ENCODE data around the gene MYBPH.
A peak's percentile ranks its signal among the peaks of the same experiment; 100 is the strongest.

MYBPH gene, protein sequence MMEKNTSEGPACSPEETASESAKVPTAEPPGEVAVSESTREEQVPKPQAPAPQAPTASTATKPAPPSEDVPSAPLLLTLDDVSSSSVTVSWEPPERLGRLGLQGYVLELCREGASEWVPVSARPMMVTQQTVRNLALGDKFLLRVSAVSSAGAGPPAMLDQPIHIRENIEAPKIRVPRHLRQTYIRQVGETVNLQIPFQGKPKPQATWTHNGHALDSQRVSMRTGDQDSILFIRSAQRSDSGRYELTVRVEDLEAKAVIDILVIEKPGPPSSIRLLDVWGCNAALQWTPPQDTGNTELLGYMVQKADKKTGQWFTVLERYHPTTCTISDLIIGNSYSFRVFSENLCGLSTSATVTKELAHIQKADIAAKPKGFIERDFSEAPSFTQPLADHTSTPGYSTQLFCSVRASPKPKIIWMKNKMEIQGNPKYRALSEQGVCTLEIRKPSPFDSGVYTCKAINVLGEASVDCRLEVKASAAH

DNA sequence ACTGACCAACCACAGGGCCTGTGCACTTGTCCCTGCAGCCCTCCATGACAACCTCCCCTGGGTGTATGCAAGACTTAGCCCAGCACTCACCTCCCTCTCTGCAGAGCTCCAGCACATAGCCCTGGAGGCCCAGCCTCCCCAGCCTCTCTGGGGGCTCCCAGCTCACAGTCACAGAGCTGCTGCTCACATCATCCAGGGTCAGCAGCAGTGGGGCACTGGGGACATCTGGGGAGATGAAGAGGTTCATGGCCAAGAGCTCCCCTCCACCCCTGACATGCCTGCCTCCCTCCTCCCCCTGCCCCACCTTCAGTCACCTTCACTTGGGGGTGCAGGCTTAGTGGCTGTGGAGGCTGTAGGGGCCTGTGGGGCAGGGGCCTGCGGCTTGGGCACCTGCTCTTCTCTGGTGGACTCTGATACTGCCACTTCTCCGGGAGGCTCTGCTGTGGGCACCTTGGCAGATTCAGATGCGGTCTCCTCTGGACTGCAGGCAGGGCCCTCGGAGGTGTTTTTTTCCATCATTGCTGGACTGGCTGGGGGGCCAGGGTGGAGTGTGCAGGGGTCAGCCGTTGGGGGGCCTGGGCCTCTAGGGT, at the start of gene MYBPH:
MYBPH (minus strand) TSS at position 590 of the 590 bp plus-strand sequence; CDS start at position 519, 71 bp downstream.
- H3K9me3 Mint-ChIP-seq: no peaks in the 10 kb centered on the region
- H3K36me3 Mint-ChIP-seq: no peaks in the 10 kb centered on the region
- DNase-seq: peak; percentile 18
- CTCF ChIA-PET: interaction anchor here (0.8 to 6.1 kb wide), 4 partner anchors 12 to 136 kb away, joined by 3 to 66 read pairs (median 4); no protein-coding TSS in a partner anchor
- H3K4me3 Mint-ChIP-seq: no peak within 1 kb of the TSS
- H3K4me1 Mint-ChIP-seq: no peaks in the 10 kb centered on the region
- H3K27ac Mint-ChIP-seq: no peak within 1 kb of the TSS
- peaks cover 11% of the 10 kb centered on the region for H3K27me3 Mint-ChIP-seq

DNA sequence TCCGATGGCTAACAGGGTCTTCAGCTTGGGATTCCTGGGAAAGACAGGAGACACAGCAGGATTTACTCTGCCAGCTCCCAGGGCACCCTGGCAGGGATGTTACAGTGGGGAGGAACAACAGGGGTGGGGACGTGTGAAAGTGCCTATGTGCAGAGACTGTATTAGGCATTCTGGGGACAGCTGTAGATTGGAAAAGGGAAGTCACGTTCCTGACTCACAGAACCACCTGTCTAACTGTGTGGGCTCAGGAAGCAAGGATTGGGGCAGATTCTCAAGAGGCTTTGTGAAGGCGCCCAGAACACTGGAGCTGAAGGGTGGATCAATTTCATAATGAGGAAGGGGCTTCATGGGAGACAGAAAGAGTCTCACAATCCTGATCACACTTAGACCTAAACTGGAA, 49.4 kb upstream of the MYBPH start:
- DNase-seq: no peak
- Mint-ChIP-seq H3K9me3 (no peaks in the 10 kb centered on the region), H3K4me3 (no peak overlapping the region), H3K27ac (no peak overlapping the region), H3K27me3 (peaks cover 60% of the 10 kb centered on the region), H3K36me3 (no peaks in the 10 kb centered on the region), H3K4me1 (no peaks in the 10 kb centered on the region)
- CTCF ChIA-PET: interaction anchor here (1.4 to 1.5 kb wide), 2 partner anchors 9 to 116 kb away, joined by 3 to 5 read pairs; no protein-coding TSS in a partner anchor

DNA sequence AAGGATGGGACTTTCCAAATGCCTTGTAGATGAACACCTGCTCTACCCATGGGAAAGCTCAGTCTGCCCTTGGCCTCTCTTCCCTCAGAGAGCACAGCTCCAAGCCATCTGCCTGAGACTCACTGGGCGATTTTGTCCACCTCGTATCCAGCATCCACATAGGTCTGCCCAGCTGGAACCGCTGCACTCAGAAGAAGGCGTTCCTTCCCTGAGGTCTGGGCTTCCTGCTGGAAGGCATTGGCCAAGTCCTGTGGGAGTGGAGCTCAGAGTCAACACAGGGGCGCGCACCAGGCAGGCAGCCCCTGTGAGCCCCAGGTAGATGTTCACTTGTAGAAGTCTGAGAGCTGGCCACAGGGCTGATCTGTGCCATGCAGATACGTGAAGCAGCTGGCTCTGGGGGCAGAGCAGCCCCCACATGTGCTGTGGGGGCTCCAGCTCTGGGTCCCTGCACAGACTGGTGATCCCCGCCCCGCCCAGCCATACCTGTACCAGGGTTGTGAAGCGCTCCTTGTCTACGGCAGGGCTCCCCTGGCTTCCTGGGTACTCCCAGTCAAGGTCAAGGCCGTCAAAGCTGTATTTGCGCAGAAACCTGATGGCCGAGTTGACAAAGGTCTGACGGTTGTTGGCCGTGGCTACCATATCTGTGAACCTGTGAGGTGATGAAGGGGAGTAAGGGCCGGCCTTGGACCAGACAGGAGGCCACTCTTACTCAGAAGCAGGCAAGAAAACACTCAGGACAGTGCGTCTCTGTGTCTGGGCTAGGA, 47.6 kb upstream of the MYBPH start:
- CTCF ChIA-PET: interaction anchor here (0.6 to 1.5 kb wide), 2 partner anchors 105 to 118 kb away, joined by 3 read pairs; no protein-coding TSS in a partner anchor
- Mint-ChIP-seq H3K27ac (no peak overlapping the region), H3K9me3 (no peaks in the 10 kb centered on the region), H3K4me1 (no peaks in the 10 kb centered on the region), H3K4me3 (no peak overlapping the region), H3K36me3 (no peaks in the 10 kb centered on the region), H3K27me3 (peaks cover 55% of the 10 kb centered on the region)
- no peak for DNase-seq

DNA sequence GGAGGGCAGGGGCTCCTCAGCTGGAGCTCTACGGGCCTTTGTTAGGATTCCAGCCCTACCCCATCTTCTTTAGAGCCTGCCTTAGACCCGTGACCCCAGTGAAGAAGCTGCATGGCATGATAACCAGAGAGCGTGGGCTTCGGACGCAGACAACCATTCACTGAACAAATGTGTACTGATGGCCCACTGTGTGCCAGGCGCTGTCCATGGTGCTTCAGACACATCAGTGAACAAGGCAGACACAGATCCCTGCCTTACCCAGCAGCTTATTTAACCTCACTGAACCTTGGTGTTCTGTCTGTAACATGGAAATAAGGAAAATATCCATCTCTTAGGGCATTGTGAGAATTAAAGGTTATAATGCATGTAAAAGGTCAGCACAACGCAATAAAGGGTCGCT, 44.3 kb upstream of the MYBPH start:
- H3K27ac Mint-ChIP-seq: no peak overlapping the region
- no peaks in the 10 kb centered on the region for H3K36me3 Mint-ChIP-seq
- peaks cover 63% of the 10 kb centered on the region for H3K27me3 Mint-ChIP-seq
- H3K4me3 Mint-ChIP-seq: no peak overlapping the region
- CTCF ChIA-PET: interaction anchor here (1.1 to 8.5 kb wide), 2 partner anchors 47 to 179 kb away, joined by 3 to 122 read pairs; no protein-coding TSS in a partner anchor
- H3K9me3 Mint-ChIP-seq: no peaks in the 10 kb centered on the region
- no peak for DNase-seq
- no peaks in the 10 kb centered on the region for H3K4me1 Mint-ChIP-seq

DNA sequence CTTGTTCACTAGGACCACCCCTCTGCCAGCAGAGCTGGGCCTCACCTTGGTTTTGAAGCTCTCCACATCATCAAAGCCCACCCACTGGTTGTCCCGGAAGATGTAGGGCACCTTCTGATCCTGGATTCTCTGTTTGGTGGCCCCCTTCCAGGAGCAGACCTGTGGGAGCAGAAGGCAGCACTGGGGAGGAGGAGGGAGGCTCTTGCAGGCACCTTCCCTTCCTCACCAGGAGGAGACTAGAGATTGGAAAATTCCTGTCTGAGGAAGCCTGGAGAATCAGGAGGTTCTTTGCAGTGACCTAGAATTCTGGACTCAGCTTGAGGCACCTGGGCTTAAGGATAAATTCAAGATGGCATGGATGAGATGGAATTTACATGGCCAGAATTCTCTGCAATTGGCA, 43.5 kb upstream of the MYBPH start:
- H3K27ac Mint-ChIP-seq: no peak overlapping the region
- CTCF ChIA-PET: interaction anchor here (0.8 to 8.5 kb wide), 2 partner anchors 104 to 178 kb away, joined by 4 to 122 read pairs; no protein-coding TSS in a partner anchor
- H3K9me3 Mint-ChIP-seq: no peaks in the 10 kb centered on the region
- H3K27me3 Mint-ChIP-seq: peaks cover 66% of the 10 kb centered on the region
- DNase-seq: no peak
- no peaks in the 10 kb centered on the region for H3K4me1 Mint-ChIP-seq
- no peaks in the 10 kb centered on the region for H3K36me3 Mint-ChIP-seq
- no peak overlapping the region for H3K4me3 Mint-ChIP-seq

DNA sequence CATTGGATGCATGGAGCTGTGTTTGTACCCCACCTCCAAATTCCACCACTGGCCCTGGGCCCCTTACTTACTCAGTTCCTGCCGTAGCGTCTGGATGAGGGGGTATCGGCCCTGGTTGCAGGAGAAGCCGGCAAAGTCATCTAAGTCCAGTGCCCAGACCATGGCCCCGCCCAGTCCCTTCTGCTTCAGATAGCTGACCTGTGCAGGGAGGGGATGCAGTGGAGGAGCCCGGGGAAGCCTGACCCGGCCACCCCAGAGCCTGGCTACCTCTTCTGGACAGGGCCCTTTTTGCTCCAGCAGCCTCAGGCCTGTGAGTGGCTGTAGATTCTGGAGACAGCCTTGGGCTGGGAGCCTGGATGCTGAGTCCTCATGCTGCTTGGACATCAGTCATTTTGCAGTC, 42.0 kb upstream of the MYBPH start:
- DNase-seq: no peak
- H3K9me3 Mint-ChIP-seq: no peaks in the 10 kb centered on the region
- no peaks in the 10 kb centered on the region for H3K36me3 Mint-ChIP-seq
- H3K4me3 Mint-ChIP-seq: no peak overlapping the region
- CTCF ChIA-PET: interaction anchor here (1.1 to 8.5 kb wide), 7 partner anchors 10 to 177 kb away, joined by 3 to 122 read pairs (median 5); no protein-coding TSS in a partner anchor
- no peaks in the 10 kb centered on the region for H3K4me1 Mint-ChIP-seq
- H3K27ac Mint-ChIP-seq: no peak overlapping the region
- H3K27me3 Mint-ChIP-seq: peaks cover 64% of the 10 kb centered on the region

DNA sequence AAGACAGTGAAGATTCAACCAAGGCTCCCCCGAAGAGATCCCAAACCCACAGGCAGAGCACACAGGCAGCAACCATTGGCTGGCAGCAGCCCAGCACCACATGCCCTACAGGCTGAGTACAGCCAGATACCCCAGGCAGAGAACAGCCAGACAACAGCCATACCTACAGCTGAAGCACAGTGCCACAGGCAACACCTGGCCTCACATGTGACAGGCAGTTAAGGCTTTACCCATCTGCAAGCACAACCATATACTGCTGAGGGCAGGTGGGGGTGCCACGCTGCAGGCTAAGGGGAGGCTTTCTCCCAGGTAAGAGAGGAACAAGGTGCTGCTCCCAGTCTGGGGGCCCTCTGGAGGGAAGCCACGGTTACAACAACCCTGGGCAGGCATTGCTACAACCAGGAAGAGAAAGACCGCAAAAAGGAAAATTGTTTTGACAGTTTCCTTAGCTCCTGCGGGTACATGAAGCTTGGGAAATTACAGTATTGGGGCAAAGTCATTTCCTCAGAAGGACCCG, 41.6 kb upstream of the MYBPH start:
- no peaks in the 10 kb centered on the region for H3K4me1 Mint-ChIP-seq
- no peak overlapping the region for H3K4me3 Mint-ChIP-seq
- H3K27ac Mint-ChIP-seq: no peak overlapping the region
- no peaks in the 10 kb centered on the region for H3K9me3 Mint-ChIP-seq
- DNase-seq: no peak
- CTCF ChIA-PET: interaction anchor here (1.1 to 8.5 kb wide), 12 partner anchors 9 to 176 kb away, joined by 3 to 122 read pairs (median 5); no protein-coding TSS in a partner anchor
- H3K27me3 Mint-ChIP-seq: peaks cover 63% of the 10 kb centered on the region
- H3K36me3 Mint-ChIP-seq: no peaks in the 10 kb centered on the region

DNA sequence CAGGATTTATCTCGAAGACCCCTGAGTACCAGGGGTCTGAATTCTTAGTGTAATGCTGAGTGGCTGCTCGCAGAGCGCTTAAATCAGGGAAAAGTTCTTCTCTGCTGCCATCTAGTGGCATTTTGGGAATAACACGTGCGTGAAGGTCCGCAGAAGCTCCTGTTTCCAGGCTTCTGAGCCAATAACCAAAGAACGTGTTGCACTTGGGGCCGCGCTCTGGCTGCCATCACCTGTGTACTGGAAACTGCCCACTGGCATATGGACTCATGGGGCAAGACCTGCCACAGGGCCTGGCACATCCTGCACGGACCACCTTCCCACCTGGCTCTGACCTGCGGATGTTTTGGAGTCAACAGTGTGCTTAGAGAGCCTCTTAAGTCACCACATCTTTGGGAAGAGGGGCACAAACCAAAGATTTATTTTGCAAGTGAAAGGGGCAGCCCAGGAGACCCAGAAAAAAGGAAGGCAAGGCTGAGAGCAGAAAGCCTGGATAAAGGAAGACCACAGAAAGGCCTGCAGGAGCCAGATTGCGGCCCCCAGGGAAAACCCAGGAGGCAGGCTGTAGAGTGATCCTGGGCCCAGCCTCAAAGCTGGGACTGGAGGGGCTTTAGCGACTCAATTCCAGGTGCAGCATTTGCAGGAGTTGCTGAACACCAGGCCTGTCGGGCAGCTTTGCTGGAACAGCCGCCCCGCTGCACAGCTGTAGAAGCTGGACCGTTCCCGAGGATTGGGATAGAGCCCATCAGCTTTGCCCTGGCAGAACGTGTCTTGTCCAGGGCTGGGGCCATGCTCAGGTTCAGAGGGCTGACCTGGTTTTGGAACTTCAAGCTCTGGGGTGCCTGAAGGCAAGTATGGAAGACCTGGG, 40.9 kb upstream of the MYBPH start:
- Mint-ChIP-seq H3K36me3 (no peaks in the 10 kb centered on the region), H3K9me3 (no peaks in the 10 kb centered on the region), H3K4me3 (no peak overlapping the region), H3K27ac (no peak overlapping the region), H3K27me3 (peaks cover 56% of the 10 kb centered on the region), H3K4me1 (no peaks in the 10 kb centered on the region)
- peak; percentile 66 for DNase-seq
- CTCF ChIA-PET: interaction anchor here (0.6 to 8.5 kb wide), 31 partner anchors 8 to 195 kb away, joined by 3 to 122 read pairs (median 5); no protein-coding TSS in a partner anchor

DNA sequence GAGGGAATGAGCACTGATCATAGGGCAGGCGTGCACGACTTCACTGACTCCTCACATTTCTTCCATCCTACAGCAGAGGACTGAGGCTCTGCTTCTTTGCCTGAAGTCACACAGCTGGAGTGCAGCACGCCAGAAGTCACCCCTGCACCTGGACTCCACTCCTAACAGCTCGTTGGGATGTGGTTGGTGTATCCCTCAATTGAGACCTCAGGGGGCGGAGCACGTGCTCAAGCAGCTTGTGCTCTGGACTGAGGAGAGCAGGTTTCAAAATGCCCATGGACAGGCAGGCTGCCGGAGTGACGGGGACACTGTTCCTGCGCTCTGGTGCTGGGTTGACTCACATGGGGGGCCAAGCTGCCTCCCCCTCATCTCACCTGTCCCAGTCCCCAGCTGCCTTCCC, 39.9 kb upstream of the MYBPH start:
- H3K27ac Mint-ChIP-seq: no peak overlapping the region
- DNase-seq: no peak
- H3K4me1 Mint-ChIP-seq: no peaks in the 10 kb centered on the region
- H3K4me3 Mint-ChIP-seq: no peak overlapping the region
- H3K9me3 Mint-ChIP-seq: no peaks in the 10 kb centered on the region
- H3K27me3 Mint-ChIP-seq: peaks cover 56% of the 10 kb centered on the region
- H3K36me3 Mint-ChIP-seq: no peaks in the 10 kb centered on the region
- CTCF ChIA-PET: interaction anchor here (0.6 to 8.5 kb wide), 31 partner anchors 9 to 196 kb away, joined by 3 to 122 read pairs (median 5); no protein-coding TSS in a partner anchor

DNA sequence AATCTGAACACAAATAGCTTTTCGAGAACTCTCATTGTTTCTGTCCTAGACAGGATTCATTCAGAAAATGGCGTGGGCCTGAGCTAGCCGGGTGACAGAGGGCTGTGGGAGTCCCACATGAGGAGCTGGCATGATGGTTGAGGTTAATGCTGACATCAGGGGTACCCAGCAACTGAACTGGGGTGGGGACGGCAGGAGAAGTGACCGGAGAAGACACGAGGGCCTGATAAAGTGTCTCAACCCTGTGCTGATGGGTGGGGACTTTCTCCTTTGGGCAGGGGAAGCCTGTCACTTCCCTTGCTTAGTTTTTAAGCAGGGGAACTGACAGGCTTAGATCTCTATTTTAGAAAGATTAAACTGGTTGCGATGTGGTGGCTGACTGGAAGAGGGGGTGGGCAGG, 39.2 kb upstream of the MYBPH start:
- peaks cover 56% of the 10 kb centered on the region for H3K27me3 Mint-ChIP-seq
- no peaks in the 10 kb centered on the region for H3K9me3 Mint-ChIP-seq
- no peak for DNase-seq
- H3K27ac Mint-ChIP-seq: no peak overlapping the region
- H3K4me3 Mint-ChIP-seq: no peak overlapping the region
- CTCF ChIA-PET: interaction anchor here (0.9 to 8.5 kb wide), 14 partner anchors 8 to 193 kb away, joined by 3 to 122 read pairs (median 6); no protein-coding TSS in a partner anchor
- H3K36me3 Mint-ChIP-seq: no peaks in the 10 kb centered on the region
- H3K4me1 Mint-ChIP-seq: no peaks in the 10 kb centered on the region

DNA sequence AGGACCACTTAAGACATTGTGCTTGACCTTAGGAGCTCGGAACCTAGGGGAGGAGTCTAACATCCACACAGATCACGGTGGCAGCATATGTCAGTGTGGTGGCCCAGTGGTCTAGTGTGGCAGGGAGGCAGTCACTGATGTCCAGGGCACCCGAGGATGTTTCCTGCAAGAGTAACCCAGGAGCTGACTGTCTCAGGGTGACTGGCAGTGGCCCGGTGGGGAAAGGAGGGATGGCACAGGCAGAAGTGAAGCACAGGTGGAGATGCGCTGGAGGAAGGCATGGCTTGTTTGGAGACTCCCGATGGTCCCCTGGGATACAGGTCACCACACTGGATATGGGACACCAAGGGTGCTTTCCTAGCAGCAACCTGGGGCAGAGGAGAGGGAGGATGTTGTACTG, 37.5 kb upstream of the MYBPH start:
- peaks cover 44% of the 10 kb centered on the region for H3K27me3 Mint-ChIP-seq
- no peak for DNase-seq
- no peak overlapping the region for H3K4me3 Mint-ChIP-seq
- no peaks in the 10 kb centered on the region for H3K36me3 Mint-ChIP-seq
- no peaks in the 10 kb centered on the region for H3K4me1 Mint-ChIP-seq
- no peak overlapping the region for H3K27ac Mint-ChIP-seq
- CTCF ChIA-PET: interaction anchor here (1.0 to 4.0 kb wide), 3 partner anchors 40 to 93 kb away, joined by 3 to 48 read pairs (median 4); no protein-coding TSS in a partner anchor
- no peaks in the 10 kb centered on the region for H3K9me3 Mint-ChIP-seq

DNA sequence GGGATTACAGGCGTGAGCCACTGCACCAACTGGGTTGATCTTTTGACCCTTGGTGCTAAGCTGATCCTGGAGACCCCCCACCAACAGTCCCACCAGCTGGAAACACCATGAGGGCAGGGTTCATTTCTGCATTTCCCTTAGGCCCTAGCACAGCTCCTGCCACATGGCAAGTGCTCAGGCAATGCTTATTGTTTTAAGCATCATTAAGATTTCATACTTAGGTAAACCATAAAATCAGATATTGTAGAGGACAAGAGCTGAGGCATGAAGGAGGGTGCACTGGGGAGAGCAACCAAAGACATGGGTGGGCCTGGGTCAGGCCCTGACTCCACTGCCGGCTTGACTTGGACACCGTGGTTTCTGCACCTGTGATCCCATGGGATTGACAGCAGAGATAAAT, 36.2 kb upstream of the MYBPH start:
- Mint-ChIP-seq H3K9me3 (no peaks in the 10 kb centered on the region), H3K4me1 (no peaks in the 10 kb centered on the region), H3K27ac (no peak overlapping the region), H3K36me3 (no peaks in the 10 kb centered on the region), H3K4me3 (no peak overlapping the region), H3K27me3 (peaks cover 40% of the 10 kb centered on the region)
- CTCF ChIA-PET: interaction anchor here (1.3 to 1.6 kb wide), 2 partner anchors 55 to 94 kb away, joined by 3 to 4 read pairs; no protein-coding TSS in a partner anchor
- no peak for DNase-seq

DNA sequence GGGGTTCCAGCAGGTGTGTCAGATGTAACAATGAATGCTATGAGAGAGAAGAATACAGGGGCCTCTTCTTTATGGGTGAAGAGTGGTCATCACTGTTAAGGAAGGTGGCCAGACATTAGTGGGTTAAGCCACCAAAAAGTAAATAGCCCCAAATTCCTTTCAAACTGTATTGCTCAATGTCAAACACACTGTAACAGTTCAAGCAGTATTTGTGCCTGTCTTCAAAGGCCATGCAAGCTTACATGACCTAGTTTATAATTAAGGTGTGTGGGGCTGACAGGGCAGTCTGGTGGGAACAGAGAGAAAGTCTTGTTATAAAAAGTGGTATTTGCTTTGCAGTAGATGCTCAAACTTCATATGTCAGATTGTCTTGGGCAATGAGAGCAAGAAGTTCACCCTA, 35.4 kb upstream of the MYBPH start:
- Mint-ChIP-seq H3K27ac (no peak overlapping the region), H3K9me3 (no peaks in the 10 kb centered on the region)
- DNase-seq: no peak

More for the DNA sequence above, 35.4 kb upstream of the MYBPH start:
- H3K4me1 Mint-ChIP-seq: no peaks in the 10 kb centered on the region
- no peak overlapping the region for H3K4me3 Mint-ChIP-seq
- CTCF ChIA-PET: interaction anchor here (1.4 to 1.6 kb wide), 2 partner anchors 93 to 172 kb away, joined by 4 read pairs; no protein-coding TSS in a partner anchor
- H3K27me3 Mint-ChIP-seq: peaks cover 33% of the 10 kb centered on the region
- no peaks in the 10 kb centered on the region for H3K36me3 Mint-ChIP-seq

All from activated naive CD4-positive, alpha-beta T cell treated with anti-CD3 and anti-CD28 coated beads, Interleukin-2, amount 10 ng/mL, durations not matched to agents 7 days and 5 days (primary cell).